Measurements from ENCODE around the gene VPS45.
"Not testable (repeated sequence)": the region's sequence is repeated elsewhere in the genome, so short reads cannot be mapped to it uniquely, and the experiment has no call there.

Gene VPS45

GRCh38 chr1:150121236-150121862 is 53.8 kb downstream of the VPS45 start:
- in situ Hi-C loops (cut with MboI; ENCODE audit: low sequenced_read_pairs) = no loop called here

GRCh38 chr1:150126811-150127210 is 59.2 kb downstream of the VPS45 start:
- in situ Hi-C loops (cut with MboI; ENCODE audit: low sequenced_read_pairs) = no loop called here

GRCh38 chr1:150127464-150127863 is 59.9 kb downstream of the VPS45 start:
- in situ Hi-C loops (cut with MboI; ENCODE audit: low sequenced_read_pairs) = no loop called here

GRCh38 chr1:150127868-150128267 is 60.3 kb downstream of the VPS45 start:
- in situ Hi-C loops (cut with MboI; ENCODE audit: low sequenced_read_pairs) = no loop called here

GRCh38 chr1:150132372-150132771 is 64.8 kb downstream of the VPS45 start:
- in situ Hi-C loops (cut with MboI; ENCODE audit: low sequenced_read_pairs) = no loop called here

GRCh38 chr1:150134537-150134936 is 67.0 kb downstream of the VPS45 start:
- in situ Hi-C loops (cut with MboI; ENCODE audit: low sequenced_read_pairs) = no loop called here

- in situ Hi-C loops (cut with MboI; ENCODE audit: low sequenced_read_pairs) = not testable (repeated sequence)
Observed at GRCh38 chr1:150135400-150135799, 67.8 kb downstream of the VPS45 start.

- in situ Hi-C loops (cut with MboI; ENCODE audit: low sequenced_read_pairs) = no loop called here
Observed at GRCh38 chr1:150138044-150138443, 70.5 kb downstream of the VPS45 start.

GRCh38 chr1:150141452-150141851 is 73.9 kb downstream of the VPS45 start:
- in situ Hi-C loops (cut with MboI; ENCODE audit: low sequenced_read_pairs) = loop anchor here (5.0 kb wide), 1 partner anchor 49 kb away; no protein-coding TSS in a partner anchor

GRCh38 chr1:150142083-150142482 is 74.5 kb downstream of the VPS45 start:
- in situ Hi-C loops (cut with MboI; ENCODE audit: low sequenced_read_pairs) = loop anchor here (5.0 kb wide), 1 partner anchor 50 kb away; no protein-coding TSS in a partner anchor

- in situ Hi-C loops (cut with MboI; ENCODE audit: low sequenced_read_pairs) = loop anchor here (5.0 kb wide), 1 partner anchor 52 kb away; no protein-coding TSS in a partner anchor
Observed at GRCh38 chr1:150144606-150145005, 77.0 kb downstream of the VPS45 start.

- in situ Hi-C loops (cut with MboI; ENCODE audit: low sequenced_read_pairs) = not testable (repeated sequence)
Observed at GRCh38 chr1:150146016-150146415, 78.4 kb downstream of the VPS45 start.

- in situ Hi-C loops (cut with MboI; ENCODE audit: low sequenced_read_pairs) = no loop called here
Observed at GRCh38 chr1:150146849-150147542, 79.4 kb downstream of the VPS45 start.

- in situ Hi-C loops (cut with MboI; ENCODE audit: low sequenced_read_pairs) = no loop called here
Observed at GRCh38 chr1:150148837-150149270, 81.3 kb downstream of the VPS45 start.

GRCh38 chr1:150149271-150150132 is 81.9 kb downstream of the VPS45 start, which contains the start of gene PLEKHO1:
PLEKHO1 (plus strand) TSS chr1:150149916; CDS start chr1:150150258, 342 bp downstream.
- in situ Hi-C loops (cut with MboI; ENCODE audit: low sequenced_read_pairs) = no loop called here

GRCh38 chr1:150150133-150151021 is 82.8 kb downstream of the VPS45 start:
- in situ Hi-C loops (cut with MboI; ENCODE audit: low sequenced_read_pairs) = no loop called here

- in situ Hi-C loops (cut with MboI; ENCODE audit: low sequenced_read_pairs) = no loop called here
Observed at GRCh38 chr1:150151291-150152181, 84.0 kb downstream of the VPS45 start.

GRCh38 chr1:150152182-150152536 is 84.6 kb downstream of the VPS45 start:
- in situ Hi-C loops (cut with MboI; ENCODE audit: low sequenced_read_pairs) = no loop called here

- in situ Hi-C loops (cut with MboI; ENCODE audit: low sequenced_read_pairs) = no loop called here
Observed at GRCh38 chr1:150152772-150153456, 85.3 kb downstream of the VPS45 start.

Measured in HL-60/S4 treated with retinoic acid at 250 ng/mL for 4 days and 3 days (cell line).